Measurements from ENCODE around the gene MAN1C1.

DNA sequence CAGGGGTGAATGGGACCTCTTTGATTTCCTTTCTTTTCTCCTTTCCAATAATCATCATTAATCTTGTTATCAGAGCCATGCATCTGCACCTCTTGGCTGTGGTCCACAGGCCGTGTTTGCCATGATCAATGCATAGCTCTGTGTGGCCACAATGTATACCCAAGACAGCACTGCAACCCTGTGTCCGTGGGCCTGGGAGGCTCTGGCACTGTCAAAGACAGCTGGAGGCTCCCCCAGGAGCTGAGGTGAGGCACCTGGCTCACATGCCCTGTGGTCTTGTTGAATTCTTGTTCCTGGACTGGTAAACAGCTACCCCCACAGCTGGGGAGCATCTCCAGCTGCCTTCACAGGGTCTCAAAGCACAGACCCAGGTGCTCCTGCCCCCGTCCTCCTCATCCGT, 116.2 kb downstream of the MAN1C1 start:
- TF ChIP-seq, protein P1, sequence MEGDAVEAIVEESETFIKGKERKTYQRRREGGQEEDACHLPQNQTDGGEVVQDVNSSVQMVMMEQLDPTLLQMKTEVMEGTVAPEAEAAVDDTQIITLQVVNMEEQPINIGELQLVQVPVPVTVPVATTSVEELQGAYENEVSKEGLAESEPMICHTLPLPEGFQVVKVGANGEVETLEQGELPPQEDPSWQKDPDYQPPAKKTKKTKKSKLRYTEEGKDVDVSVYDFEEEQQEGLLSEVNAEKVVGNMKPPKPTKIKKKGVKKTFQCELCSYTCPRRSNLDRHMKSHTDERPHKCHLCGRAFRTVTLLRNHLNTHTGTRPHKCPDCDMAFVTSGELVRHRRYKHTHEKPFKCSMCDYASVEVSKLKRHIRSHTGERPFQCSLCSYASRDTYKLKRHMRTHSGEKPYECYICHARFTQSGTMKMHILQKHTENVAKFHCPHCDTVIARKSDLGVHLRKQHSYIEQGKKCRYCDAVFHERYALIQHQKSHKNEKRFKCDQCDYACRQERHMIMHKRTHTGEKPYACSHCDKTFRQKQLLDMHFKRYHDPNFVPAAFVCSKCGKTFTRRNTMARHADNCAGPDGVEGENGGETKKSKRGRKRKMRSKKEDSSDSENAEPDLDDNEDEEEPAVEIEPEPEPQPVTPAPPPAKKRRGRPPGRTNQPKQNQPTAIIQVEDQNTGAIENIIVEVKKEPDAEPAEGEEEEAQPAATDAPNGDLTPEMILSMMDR (conservative IDR thresholded peaks at IDR 0.05 in 1 of 2, IDR thresholded peaks at IDR 0.05 in 1 of 2; ENCODE audit: low read depth in 1 of 2, low read length in 2 of 2): no peak
- TF ChIP-seq EZH2 (IDR thresholded peaks at IDR 0.05; ENCODE audit: low read length, missing control alignments): no peak

Measured in fibroblast of lung (primary cell).